GM18858 (cell line): ENCODE results near the gene ATG13.
"Not testable (repeated sequence)": the region's sequence is repeated elsewhere in the genome, so short reads cannot be mapped to it uniquely, and the experiment has no call there.

Experiments
- ATAC-seq: cut with Tn5 transposase; IDR thresholded peaks from one replicate; pipeline ENCODE4 v1.9.1; 2021; ENCODE audit not compliant: unreplicated experiment

Gene ATG13

GRCh38 chr11:46694607-46695006 is 77.3 kb downstream of the ATG13 start:
- ATAC-seq = no peak

- no peak for ATAC-seq
Measured at GRCh38 chr11:46695345-46696211, 78.2 kb downstream of the ATG13 start.

GRCh38 chr11:46696212-46696558 is 78.8 kb downstream of the ATG13 start:
- no peak for ATAC-seq

GRCh38 chr11:46697303-46697702 is 80.0 kb downstream of the ATG13 start:
- no peak for ATAC-seq

GRCh38 chr11:46697723-46698122 is 80.4 kb downstream of the ATG13 start:
- ATAC-seq = no peak

- ATAC-seq = no peak
Measured at GRCh38 chr11:46698597-46698996, 81.2 kb downstream of the ATG13 start.

GRCh38 chr11:46700241-46701077 is 83.1 kb downstream of the ATG13 start, which contains the start of the genes ARHGAP1 and ZNF408:
ARHGAP1 (minus strand) TSS chr11:46700619; CDS start chr11:46696107, 4,512 bp downstream.
ZNF408 (plus strand) TSS chr11:46701031; CDS start chr11:46701048, 17 bp downstream.
- ATAC-seq = peak; percentile 82

- no peak for ATAC-seq
Measured at GRCh38 chr11:46701078-46701654, 83.8 kb downstream of the ATG13 start.

GRCh38 chr11:46705070-46705688 is 87.8 kb downstream of the ATG13 start:
- no peak for ATAC-seq

GRCh38 chr11:46706886-46707285 is 89.5 kb downstream of the ATG13 start:
- no peak for ATAC-seq

- ATAC-seq = not testable (repeated sequence)
Measured at GRCh38 chr11:46709351-46709750, 92.0 kb downstream of the ATG13 start.

- ATAC-seq = no peak
Measured at GRCh38 chr11:46710821-46711269, 93.5 kb downstream of the ATG13 start.

- no peak for ATAC-seq
Measured at GRCh38 chr11:46711303-46711702, 94.0 kb downstream of the ATG13 start.

GRCh38 chr11:46712874-46713576 is 95.7 kb downstream of the ATG13 start:
- no peak for ATAC-seq

GRCh38 chr11:46717825-46718154 is 100.4 kb downstream of the ATG13 start:
- ATAC-seq = not testable (repeated sequence)

- ATAC-seq = no peak
Measured at GRCh38 chr11:46718155-46719019, 101.0 kb downstream of the ATG13 start.

GRCh38 chr11:46719048-46719542 is 101.7 kb downstream of the ATG13 start, which contains the start of gene F2:
F2 (plus strand) TSS chr11:46719213; CDS start chr11:46719236, 23 bp downstream.
- no peak for ATAC-seq

GRCh38 chr11:46719543-46720218 is 102.3 kb downstream of the ATG13 start:
- no peak for ATAC-seq

GRCh38 chr11:46721286-46721685 is 103.9 kb downstream of the ATG13 start:
- no peak for ATAC-seq
